Tibial nerve (tissue), 4 donors: ENCODE data around the gene NFE2L3. TPM values are rescaled to one million over a fixed set of nuclear protein-coding genes. Genes with fewer than 3 reads are reported as not detected.

Experiments
- DNase-seq, 2 donors: peaks; one replicate each; pipeline ENCODE4 v3.0.0-alpha.2; 2019; ENCODE audit warnings: low spot score in 2 of 2
- H3K27ac ChIP-seq, 4 donors: fragments of 200-600 bp; sonication (generic) in 3 of 4; one replicate each; pipeline ENCODE4 v1.5.1; 2017 to 2019; ENCODE audit warnings: mild to moderate bottlenecking in 1 of 4
- H3K27me3 ChIP-seq, 2 donors: fragments of 200-600 bp; sonication (generic) in 1 of 2; one replicate each; pipeline versions ENCODE4 v1.5.1 to v1.6.0; 2017 to 2019
- H3K36me3 ChIP-seq, 3 donors: fragments of 200-600 bp; sonication (generic); one replicate each; pipeline ENCODE4 v1.5.1; 2018 to 2019
- H3K4me1 ChIP-seq, 4 donors: fragments of 200-600 bp; sonication (generic) in 3 of 4; one replicate each; pipeline ENCODE4 v1.5.1; 2017 to 2019
- H3K4me3 ChIP-seq, 4 donors: fragments of 200-600 bp; sonication (generic) in 3 of 4; one replicate each; pipeline ENCODE4 v1.5.1; 2017 to 2019; ENCODE audit warnings: mild to moderate bottlenecking in 1 of 4, moderate library complexity in 1 of 4
- H3K9me3 ChIP-seq, 4 donors: fragments of 200-600 bp; sonication (generic) in 3 of 4; one replicate each; pipeline ENCODE4 v1.5.1; 2017 to 2019
- CTCF ChIP-seq, 5 experiments: fragments of 200-600 bp in 3 of 5; fragments of 450-650 bp in 2 of 5; sonication (generic) in 3 of 5; IDR thresholded peaks; one replicate each; pipeline ENCODE4 v1.5.1; 2016 to 2019; ENCODE audit warnings: antibody characterized with exemption in 5 of 5, mild to moderate bottlenecking in 3 of 5, moderate library complexity in 2 of 5
- EP300 ChIP-seq, 2 donors: sonication (generic); formaldehyde crosslinking; IDR thresholded peaks; one replicate each; pipeline ENCODE4 v1.6.1; 2017; ENCODE audit warnings: antibody characterized with exemption in 2 of 2, mild to moderate bottlenecking in 1 of 2
- POLR2A ChIP-seq, 2 donors: fragments of 450-650 bp; IDR thresholded peaks; one replicate each; pipeline ENCODE4 v1.6.1; 2017; ENCODE audit warnings: antibody characterized with exemption in 2 of 2, mild to moderate bottlenecking in 2 of 2, moderate library complexity in 2 of 2
- WGBS, 2 donors: methylation state at CpG; one replicate each; pipeline ENCODE4 v1.1.5; 2018; 5-methylcytosine and 5-hydroxymethylcytosine counted together
- total RNA-seq, 4 donors: library from RNA; depleted of rRNA; stranded (reverse); fragments of >200 nt; gene quantifications; one replicate each; pipeline ENCODE4 v1.1.0, GENCODE V29; 2016

NFE2L3 gene
- total RNA-seq, 4 donors from 2014 or later: 2.7 to 6.5 (median 5.1) TPM

- Histone ChIP-seq H3K27me3 (peaks cover 0 to 8% of the 10 kb centered on the region in 2 donors), H3K4me3 (peak overlapping the region; percentile 48 to 68 (median 55)), H3K36me3 (no peaks in the 10 kb centered on the region), H3K27ac (peak overlapping the region in 3 of 4 donors; percentile 25 to 62 (median 46)), H3K9me3 (no peaks in the 10 kb centered on the region), H3K4me1 (peaks cover 0 to 37% (median 18%) of the 10 kb centered on the region in 4 donors)
- no peak for DNase-seq
- 42 to 52% methylated on average over 18 of the region's 18 CpGs for WGBS, 2 donors
- TF ChIP-seq EP300 (IDR thresholded peaks at IDR 0.05) (no peak), CTCF (IDR thresholded peaks at IDR 0.05) (no peak), POLR2A (IDR thresholded peaks at IDR 0.05) (no peak)
Observed at GRCh38 chr7:26153241-26153822, 1.3 kb downstream of the NFE2L3 start.

- WGBS, 2 donors: 63 to 65% methylated on average over 15 of the region's 15 CpGs
- Histone ChIP-seq H3K4me3 (peak overlapping the region in 2 of 4 donors; percentile 57 to 68), H3K36me3 (no peaks in the 10 kb centered on the region), H3K27me3 (peaks cover 0 to 8% of the 10 kb centered on the region in 2 donors), H3K4me1 (peaks cover 0 to 37% (median 18%) of the 10 kb centered on the region in 4 donors), H3K27ac (peak overlapping the region in 2 of 4 donors; percentile 25 to 62), H3K9me3 (no peaks in the 10 kb centered on the region)
- peak in 1 of 2 donors; percentile 25 for DNase-seq
- TF ChIP-seq EP300 (IDR thresholded peaks at IDR 0.05): peak in 1 of 2 donors; percentile 33
- no peak for TF ChIP-seq POLR2A (IDR thresholded peaks at IDR 0.05)
- no peak for TF ChIP-seq CTCF (IDR thresholded peaks at IDR 0.05)
Observed at GRCh38 chr7:26153823-26154783, 2.1 kb downstream of the NFE2L3 start.

GRCh38 chr7:26155531-26156375 is 3.8 kb downstream of the NFE2L3 start:
- TF ChIP-seq EP300 (IDR thresholded peaks at IDR 0.05) (no peak), POLR2A (IDR thresholded peaks at IDR 0.05) (no peak), CTCF (IDR thresholded peaks at IDR 0.05) (no peak)
- DNase-seq: no peak
- Histone ChIP-seq H3K9me3 (no peaks in the 10 kb centered on the region), H3K4me1 (peaks cover 0 to 37% (median 18%) of the 10 kb centered on the region in 4 donors), H3K36me3 (no peaks in the 10 kb centered on the region), H3K27ac (peak overlapping the region in 2 of 4 donors; percentile 29 to 51), H3K27me3 (peaks cover 0 to 8% of the 10 kb centered on the region in 2 donors), H3K4me3 (peak overlapping the region in 2 of 4 donors; percentile 11 to 13)
- WGBS, 2 donors: 49 to 51% methylated on average over 8 of the region's 8 CpGs

GRCh38 chr7:26156451-26157420 is 4.7 kb downstream of the NFE2L3 start:
- H3K4me3 ChIP-seq: peak overlapping the region in 2 of 4 donors; percentile 11 to 13
- peak overlapping the region in 3 of 4 donors; percentile 13 to 51 (median 29) for H3K27ac ChIP-seq
- no peaks in the 10 kb centered on the region for H3K9me3 ChIP-seq
- 70 to 76% methylated on average over 20 of the region's 20 CpGs for WGBS, 2 donors
- DNase-seq: no peak
- H3K27me3 ChIP-seq: peaks cover 0 to 6% of the 10 kb centered on the region in 2 donors
- no peak for TF ChIP-seq EP300 (IDR thresholded peaks at IDR 0.05)
- TF ChIP-seq POLR2A (IDR thresholded peaks at IDR 0.05): no peak
- no peak for TF ChIP-seq CTCF (IDR thresholded peaks at IDR 0.05)
- H3K36me3 ChIP-seq: no peaks in the 10 kb centered on the region
- peaks cover 0 to 37% (median 16%) of the 10 kb centered on the region in 4 donors for H3K4me1 ChIP-seq
